DMS79 (cell line): Measurements from ENCODE around the gene PIERCE2.
A peak's percentile ranks its signal among the peaks of the same experiment; 100 is the strongest.
"Not testable (repeated sequence)": the region's sequence is repeated elsewhere in the genome, so short reads cannot be mapped to it uniquely, and the experiment has no call there.

Source experiments
- DNase-seq: peaks from one replicate; lab custom pipeline; 2025; lab: John Stamatoyannopoulos, UW

PIERCE2 gene

GRCh38 chr15:55434989-55435825 is 26.9 kb downstream of the PIERCE2 start:
- no peak for DNase-seq

GRCh38 chr15:55443141-55443540 is 34.8 kb downstream of the PIERCE2 start:
- DNase-seq, result not testable (repeated sequence)

- not testable (repeated sequence) for DNase-seq
These were observed 37.6 kb downstream of the PIERCE2 start for GRCh38 chr15:55445936-55446335.

GRCh38 chr15:55446379-55447029 is 38.2 kb downstream of the PIERCE2 start:
- DNase-seq, result not testable (repeated sequence)

- not testable (repeated sequence) for DNase-seq
These were observed 38.7 kb downstream of the PIERCE2 start for GRCh38 chr15:55447030-55447394.

- peak; percentile 77 for DNase-seq
These were observed 49.2 kb downstream of the PIERCE2 start for GRCh38 chr15:55457401-55458022.

- no peak for DNase-seq
These were observed 53.2 kb downstream of the PIERCE2 start for GRCh38 chr15:55461447-55461846.

- no peak for DNase-seq
These were observed 60.0 kb downstream of the PIERCE2 start for GRCh38 chr15:55468321-55468720.
